Liver (tissue), 3 donors: Measurements from ENCODE around the gene MYO18B.

ENCODE experiments used
- ATF3 ChIP-seq: IDR thresholded peaks from 2 replicates; pipeline ENCODE4 v1.6.1; 2016; ENCODE audit warnings: antibody characterized with exemption
- CTCF ChIP-seq: fragments of 150-350 bp; IDR thresholded peaks from 2 replicates; pipeline ENCODE4 v1.5.1; 2017; ENCODE audit warnings: improper control_type of control experiment, low read depth, low read length; ENCODE audit not compliant: missing input control
- GABPA ChIP-seq, 2 donors: IDR thresholded peaks in 1 of 2; conservative IDR thresholded peaks in 1 of 2; 2 replicates each; pipeline ENCODE4 v1.6.1; 2016; ENCODE audit warnings: antibody characterized with exemption in 2 of 2, mild to moderate bottlenecking in 1 of 2, moderate library complexity in 1 of 2
- JUND ChIP-seq, 2 donors: IDR thresholded peaks; 2 replicates each; pipeline ENCODE4 v1.6.1; 2016; ENCODE audit warnings: antibody characterized with exemption in 2 of 2
- RAD21 ChIP-seq, 2 donors: IDR thresholded peaks; 2 replicates each; pipeline ENCODE4 v1.6.1; 2016; ENCODE audit warnings: antibody characterized with exemption in 2 of 2, mild to moderate bottlenecking in 2 of 2
- REST ChIP-seq: IDR thresholded peaks from 2 replicates; pipeline ENCODE4 v1.6.1; 2016; ENCODE audit warnings: antibody characterized with exemption, mild to moderate bottlenecking
- SP1 ChIP-seq: IDR thresholded peaks from 2 replicates; pipeline ENCODE4 v1.6.1; 2018; ENCODE audit warnings: antibody characterized with exemption, mild to moderate bottlenecking
- donor health status: healthy.
- donor health status: healthy.

GRCh38 chr22:25696763-25697162 is 45.2 kb upstream of the MYO18B start:
- TF ChIP-seq CTCF: no peak
- TF ChIP-seq GABPA (IDR thresholded peaks at IDR 0.05 in 1 of 2, conservative IDR thresholded peaks at IDR 0.05 in 1 of 2): no peak
- TF ChIP-seq ATF3: no peak
- TF ChIP-seq SP1: no peak
- no peak for TF ChIP-seq REST
- TF ChIP-seq JUND (IDR thresholded peaks at IDR 0.05): no peak
- TF ChIP-seq RAD21 (IDR thresholded peaks at IDR 0.05): no peak
